Smooth muscle cell (in vitro differentiated cells): Measurements from ENCODE around the gene CDRT15L2. TPM values are rescaled to one million over a fixed set of nuclear protein-coding genes. Genes with fewer than 3 reads are reported as not detected.
"Not testable (repeated sequence)": the region's sequence is repeated elsewhere in the genome, so short reads cannot be mapped to it uniquely, and the experiment has no call there.

Source experiments
- DNase-seq: peaks from one replicate; lab custom pipeline; 2025; ENCODE audit not compliant: unreplicated experiment; lab: John Stamatoyannopoulos, UW
- H2AFZ ChIP-seq: fragments of 200-600 bp; sonication (generic); 2 replicates; pipeline ENCODE4 v1.6.0; 2016; ENCODE audit warnings: antibody characterized with exemption, low read depth, mild to moderate bottlenecking
- H3F3A ChIP-seq: fragments of 200-600 bp; sonication (generic); 2 replicates; pipeline ENCODE4 v1.6.0; 2017; ENCODE audit warnings: antibody characterized with exemption, low read depth
- H3K27ac ChIP-seq: fragments of 200-600 bp; sonication (generic); 2 replicates; pipeline ENCODE4 v1.5.1; 2016; ENCODE audit warnings: low read depth, mild to moderate bottlenecking
- H3K27me3 ChIP-seq: fragments of 200-600 bp; sonication (generic); 2 replicates; pipeline ENCODE4 v1.6.1; 2016; ENCODE audit warnings: low read depth, mild to moderate bottlenecking
- H3K36me3 ChIP-seq: fragments of 200-600 bp; sonication (generic); 2 replicates; pipeline ENCODE4 v1.5.1; 2016; ENCODE audit warnings: low read depth
- H3K4me1 ChIP-seq: fragments of 200-600 bp; sonication (generic); 2 replicates; pipeline ENCODE4 v1.5.1; 2016; ENCODE audit warnings: low read depth
- H3K4me2 ChIP-seq: fragments of 200-600 bp; sonication (generic); 2 replicates; pipeline ENCODE4 v1.6.0; 2016; ENCODE audit warnings: mild to moderate bottlenecking
- H3K4me3 ChIP-seq: fragments of 200-600 bp; sonication (generic); 2 replicates; pipeline ENCODE4 v1.5.1; 2016; ENCODE audit warnings: mild to moderate bottlenecking
- H3K79me2 ChIP-seq: fragments of 200-600 bp; sonication (generic); 2 replicates; pipeline ENCODE4 v1.6.0; 2016; ENCODE audit warnings: low read depth, mild to moderate bottlenecking
- H3K9ac ChIP-seq: fragments of 200-600 bp; sonication (generic); 2 replicates; pipeline ENCODE4 v1.6.0; 2016; ENCODE audit warnings: low read depth
- H3K9me3 ChIP-seq: fragments of 200-600 bp; sonication (generic); replicated peaks from 2 replicates; pipeline ENCODE4 v1.5.1; 2016; ENCODE audit warnings: low read depth
- H4K20me1 ChIP-seq: fragments of 200-600 bp; sonication (generic); 2 replicates; pipeline ENCODE4 v1.6.0; 2016; ENCODE audit warnings: low read depth
- WGBS: methylation state at CpG from one replicate; pipeline ENCODE4 v1.1.7; 2016; ENCODE audit warnings: low lambda C conversion rate; 5-methylcytosine and 5-hydroxymethylcytosine counted together
- polyA plus RNA-seq: library from polyadenylated mRNA; unstranded; fragments of >200 nt; fragmentation: Nextera tagmentation; extraction: Ambion mirVana; gene quantifications from 2 replicates; pipeline ENCODE4 v1.2.1, GENCODE V29; 2016
- total RNA-seq: library from RNA; depleted of rRNA; stranded (reverse); fragments of >200 nt; gene quantifications from 2 replicates; pipeline ENCODE4 v1.2.3, GENCODE V29; 2014
- TF ChIP-seq, protein P1 (sequence below): fragments of 200-600 bp; sonication (generic); IDR thresholded peaks from 2 replicates; pipeline ENCODE4 v1.5.1; 2017; ENCODE audit warnings: borderline replicate concordance, mild to moderate bottlenecking, antibody characterized with exemption; ENCODE audit not compliant: insufficient read depth, poor library complexity, severe bottlenecking

The CDRT15L2 gene
- total and polyA plus RNA-seq, 2 experiments from 2014 or later = not detected

DNA sequence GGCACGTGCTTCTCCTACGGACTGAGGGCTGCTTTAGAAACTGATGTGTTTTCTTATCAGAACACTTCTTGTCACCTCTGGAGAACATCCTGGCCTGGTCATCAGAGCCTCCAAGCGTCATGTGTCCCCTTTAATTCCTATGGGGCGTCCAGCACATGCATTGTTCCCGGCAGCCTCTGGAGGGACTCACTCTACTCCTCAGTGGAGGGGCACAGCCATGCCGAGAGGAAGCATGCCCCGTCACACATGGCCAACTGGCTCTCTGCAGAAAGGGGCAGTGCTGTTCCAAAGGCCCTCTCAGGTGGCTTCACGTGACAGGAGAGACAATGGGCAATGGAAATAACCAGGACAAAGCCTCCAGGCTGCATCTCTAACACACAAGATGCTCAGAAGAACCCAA is 31.8 kb downstream of the CDRT15L2 start:
- 96% methylated on average over 8 of the region's 8 CpGs for WGBS
- TF ChIP-seq, protein P1, sequence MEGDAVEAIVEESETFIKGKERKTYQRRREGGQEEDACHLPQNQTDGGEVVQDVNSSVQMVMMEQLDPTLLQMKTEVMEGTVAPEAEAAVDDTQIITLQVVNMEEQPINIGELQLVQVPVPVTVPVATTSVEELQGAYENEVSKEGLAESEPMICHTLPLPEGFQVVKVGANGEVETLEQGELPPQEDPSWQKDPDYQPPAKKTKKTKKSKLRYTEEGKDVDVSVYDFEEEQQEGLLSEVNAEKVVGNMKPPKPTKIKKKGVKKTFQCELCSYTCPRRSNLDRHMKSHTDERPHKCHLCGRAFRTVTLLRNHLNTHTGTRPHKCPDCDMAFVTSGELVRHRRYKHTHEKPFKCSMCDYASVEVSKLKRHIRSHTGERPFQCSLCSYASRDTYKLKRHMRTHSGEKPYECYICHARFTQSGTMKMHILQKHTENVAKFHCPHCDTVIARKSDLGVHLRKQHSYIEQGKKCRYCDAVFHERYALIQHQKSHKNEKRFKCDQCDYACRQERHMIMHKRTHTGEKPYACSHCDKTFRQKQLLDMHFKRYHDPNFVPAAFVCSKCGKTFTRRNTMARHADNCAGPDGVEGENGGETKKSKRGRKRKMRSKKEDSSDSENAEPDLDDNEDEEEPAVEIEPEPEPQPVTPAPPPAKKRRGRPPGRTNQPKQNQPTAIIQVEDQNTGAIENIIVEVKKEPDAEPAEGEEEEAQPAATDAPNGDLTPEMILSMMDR = no peak
- no peak overlapping the region for H3K4me2 ChIP-seq

DNA sequence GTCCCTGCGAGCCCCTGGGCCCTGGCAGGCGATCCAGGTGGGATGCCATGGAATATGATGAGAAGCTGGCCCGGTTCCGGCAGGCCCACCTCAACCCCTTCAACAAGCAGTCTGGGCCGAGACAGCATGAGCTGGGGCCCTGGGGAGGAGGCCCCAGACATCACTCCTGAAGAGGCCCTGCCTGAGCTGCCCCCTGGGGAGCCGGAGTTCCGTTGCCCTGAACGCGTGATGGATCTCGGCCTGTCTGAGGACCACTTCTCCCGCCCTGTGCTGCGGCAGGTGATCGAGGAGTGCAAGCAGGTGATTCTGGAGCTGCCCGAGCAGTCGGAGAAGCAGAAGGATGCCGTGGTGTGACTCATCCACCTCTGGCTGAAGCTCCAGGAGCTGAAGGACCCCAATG is 33.1 kb downstream of the CDRT15L2 start:
- Histone ChIP-seq H2AFZ (no peak overlapping the region), H3K9ac (no peak overlapping the region), H4K20me1 (no peaks in the 10 kb centered on the region), H3K9me3 (no peaks in the 10 kb centered on the region), H3K27me3 (no peaks in the 10 kb centered on the region), H3K4me2 (no peak overlapping the region), H3K4me3 (no peak overlapping the region), H3F3A (no peaks in the 10 kb centered on the region), H3K4me1 (no peaks in the 10 kb centered on the region), H3K36me3 (no peaks in the 10 kb centered on the region), H3K79me2 (no peaks in the 10 kb centered on the region), H3K27ac (no peak overlapping the region)
- TF ChIP-seq, protein P1 = no peak
- no peak for DNase-seq
- 97% methylated on average over 16 of the region's 16 CpGs for WGBS

More for the DNA sequence above, 31.8 kb downstream of the CDRT15L2 start:
- Histone ChIP-seq H3K36me3 (no peaks in the 10 kb centered on the region), H3K4me3 (no peak overlapping the region), H3K4me1 (no peaks in the 10 kb centered on the region), H3F3A (no peaks in the 10 kb centered on the region), H3K9me3 (no peaks in the 10 kb centered on the region), H3K79me2 (no peaks in the 10 kb centered on the region), H3K9ac (no peak overlapping the region), H2AFZ (no peak overlapping the region), H4K20me1 (no peaks in the 10 kb centered on the region), H3K27ac (no peak overlapping the region), H3K27me3 (no peaks in the 10 kb centered on the region)
- no peak for DNase-seq

DNA sequence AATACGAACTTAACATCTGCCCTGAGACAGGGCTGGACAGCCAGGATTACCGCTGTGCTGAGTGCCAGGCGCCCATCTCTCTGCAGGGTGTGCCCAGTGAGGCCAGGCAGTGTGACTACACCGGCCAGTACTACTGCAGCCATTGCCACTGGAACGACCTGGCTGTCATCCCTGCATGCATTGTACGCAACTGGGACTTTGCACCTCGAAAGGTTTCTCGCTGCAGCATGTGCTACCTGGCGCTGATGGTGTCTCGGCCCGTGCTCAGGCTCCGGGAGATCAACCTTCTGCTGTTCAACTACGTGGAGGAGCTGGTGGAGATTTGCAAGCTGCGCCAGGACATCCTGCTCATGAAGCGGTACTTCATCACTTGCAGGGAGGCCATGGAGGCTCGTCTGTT is 33.7 kb downstream of the CDRT15L2 start:
- Histone ChIP-seq H3K4me3 (no peak overlapping the region), H2AFZ (no peak overlapping the region), H3F3A (no peaks in the 10 kb centered on the region), H3K79me2 (no peaks in the 10 kb centered on the region), H3K36me3 (no peaks in the 10 kb centered on the region), H3K4me1 (no peaks in the 10 kb centered on the region), H3K9me3 (no peaks in the 10 kb centered on the region), H3K27me3 (no peaks in the 10 kb centered on the region), H3K4me2 (no peak overlapping the region), H4K20me1 (no peaks in the 10 kb centered on the region), H3K27ac (no peak overlapping the region), H3K9ac (no peak overlapping the region)
- 94% methylated on average over 16 of the region's 16 CpGs for WGBS
- TF ChIP-seq, protein P1 = no peak
- no peak for DNase-seq

DNA sequence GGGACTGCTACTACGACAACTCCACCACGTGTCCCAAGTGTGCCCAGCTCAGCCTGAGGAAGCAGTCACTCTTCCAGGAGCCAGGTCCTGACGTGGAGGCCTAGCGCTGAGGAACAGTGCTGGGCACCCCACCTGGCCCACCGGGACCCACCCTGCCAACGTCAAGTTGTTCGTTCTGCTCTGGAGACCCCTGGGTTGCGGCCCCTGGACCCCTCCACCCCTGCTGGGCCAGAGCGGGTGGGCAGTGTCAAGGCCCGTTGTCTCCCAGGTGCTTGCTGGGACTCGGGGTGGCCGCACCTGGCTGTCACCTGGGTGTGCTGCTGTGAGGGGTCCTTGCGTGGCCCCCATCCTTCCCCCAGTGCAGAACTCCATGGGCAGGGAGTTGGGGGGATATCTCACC is 34.4 kb downstream of the CDRT15L2 start:
- no peak for DNase-seq
- Histone ChIP-seq H3K27me3 (no peaks in the 10 kb centered on the region), H3K79me2 (no peaks in the 10 kb centered on the region), H3K9me3 (no peaks in the 10 kb centered on the region), H3K9ac (no peak overlapping the region), H3K27ac (no peak overlapping the region), H3K4me1 (no peaks in the 10 kb centered on the region), H3F3A (no peaks in the 10 kb centered on the region), H3K36me3 (no peaks in the 10 kb centered on the region), H2AFZ (no peak overlapping the region), H3K4me2 (no peak overlapping the region), H4K20me1 (no peaks in the 10 kb centered on the region), H3K4me3 (no peak overlapping the region)
- TF ChIP-seq, protein P1 = no peak
- 97% methylated on average over 13 of the region's 13 CpGs for WGBS

DNA sequence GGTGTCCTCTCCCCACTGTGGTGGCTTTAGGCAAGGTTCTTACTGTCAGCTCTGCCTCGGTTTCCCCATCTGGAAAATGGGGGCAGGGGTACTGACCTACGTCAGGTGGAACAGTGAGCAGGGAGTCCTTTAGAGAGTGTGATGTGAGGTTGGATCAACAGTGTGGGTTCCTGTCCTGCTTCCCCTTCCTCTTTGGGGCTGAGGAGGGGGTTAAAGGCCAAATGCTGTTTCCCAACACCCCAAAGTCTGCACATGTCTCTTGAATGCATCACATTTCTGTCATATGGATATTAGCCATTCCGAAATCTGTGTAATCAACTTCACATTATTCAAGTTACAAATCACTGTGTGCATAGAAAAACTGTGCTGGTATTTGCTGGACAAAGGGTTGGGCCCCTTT is 35.9 kb downstream of the CDRT15L2 start:
- not testable (repeated sequence) for H3F3A ChIP-seq, H3K27ac ChIP-seq, H3K4me3 ChIP-seq, H3K27me3 ChIP-seq, H3K9me3 ChIP-seq, H4K20me1 ChIP-seq, H2AFZ ChIP-seq, H3K9ac ChIP-seq, DNase-seq, H3K4me2 ChIP-seq, H3K4me1 ChIP-seq, H3K36me3 ChIP-seq, H3K79me2 ChIP-seq
- 91% methylated on average over 3 of the region's 3 CpGs for WGBS
